G401.6 (cell line): Measurements from ENCODE around the gene SHLD1.
A peak's percentile ranks its signal among the peaks of the same experiment; 100 is the strongest.
"Not testable (repeated sequence)": the region's sequence is repeated elsewhere in the genome, so short reads cannot be mapped to it uniquely, and the experiment has no call there.

Experiments
- FAIRE-seq: peaks from 2 replicates; lab custom pipeline; 2012; peaks lifted over from hg19 to GRCh38; lab: Jason Lieb, UNC

SHLD1 gene

GRCh38 chr20:5749952-5750779 is at the start of gene SHLD1:
TSS of gene SHLD1 (plus strand) at chr20:5750401. CDS start at chr20:5772866, 22,465 bp downstream.
- FAIRE-seq: peak; percentile 71

DNA sequence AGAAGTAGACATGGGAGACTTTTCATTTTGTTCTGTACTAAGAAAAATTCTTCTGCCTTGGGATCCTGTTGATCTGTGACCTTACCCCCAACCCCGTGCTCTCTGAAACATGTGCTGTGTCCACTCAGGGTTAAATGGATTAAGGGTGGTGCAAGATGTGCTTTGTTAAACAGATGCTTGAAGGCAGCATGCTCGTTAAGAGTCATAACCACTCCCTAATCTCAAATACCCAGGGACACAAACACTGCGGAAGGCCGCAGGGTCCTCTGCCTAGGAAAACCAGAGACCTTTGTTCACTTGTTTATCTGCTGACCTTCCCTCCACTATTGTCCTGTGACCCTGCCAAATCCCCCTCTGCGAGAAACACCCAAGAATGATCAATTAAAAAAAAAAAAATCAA is 47.9 kb upstream of the SHLD1 start:
- not testable (repeated sequence) for FAIRE-seq

DNA sequence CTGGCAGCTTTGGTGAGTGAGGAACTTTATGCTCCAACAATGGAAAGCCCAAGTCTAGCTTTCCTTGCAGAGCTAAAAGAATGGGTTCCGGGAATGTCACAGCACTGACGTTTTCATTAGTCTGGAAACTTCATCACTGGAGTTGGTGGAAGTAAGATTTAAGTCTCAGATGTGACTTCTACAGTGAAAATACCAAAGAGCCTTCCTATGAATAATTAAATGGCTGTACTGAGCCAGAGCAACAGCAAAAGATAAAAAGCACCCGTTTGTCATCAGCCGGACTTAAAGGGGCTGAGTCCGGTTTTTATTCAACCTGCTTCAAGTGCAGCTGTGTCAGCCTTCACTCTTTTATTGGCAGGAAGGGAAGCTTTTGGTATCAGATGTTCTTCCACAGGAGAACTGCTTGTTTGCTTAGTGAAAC is 46.5 kb upstream of the SHLD1 start:
- no peak for FAIRE-seq

DNA sequence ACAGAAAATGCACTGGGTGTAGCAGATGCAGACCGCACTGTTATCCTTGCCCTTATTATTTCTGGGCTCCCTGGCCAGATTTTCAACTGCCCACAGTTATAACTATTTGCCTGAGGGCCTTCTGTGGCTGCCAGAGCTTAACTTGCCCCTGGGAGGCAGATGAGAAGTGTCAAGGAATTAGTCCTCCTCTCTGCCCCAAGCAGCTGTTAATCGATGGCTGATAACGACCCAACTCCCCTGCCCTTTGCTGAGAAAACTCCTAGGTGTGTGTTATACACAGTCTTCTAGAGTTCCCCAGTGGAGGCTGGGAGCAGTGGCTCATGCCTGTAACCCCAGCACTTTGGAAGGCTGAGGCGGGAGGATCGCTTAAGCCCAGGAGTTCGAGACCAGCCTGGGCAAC is 44.4 kb upstream of the SHLD1 start:
- FAIRE-seq: no peak

- FAIRE-seq: no peak
Measured at GRCh38 chr20:5706797-5707196, 43.4 kb upstream of the SHLD1 start.

- no peak for FAIRE-seq
Measured at GRCh38 chr20:5710551-5710950, 39.6 kb upstream of the SHLD1 start.

DNA sequence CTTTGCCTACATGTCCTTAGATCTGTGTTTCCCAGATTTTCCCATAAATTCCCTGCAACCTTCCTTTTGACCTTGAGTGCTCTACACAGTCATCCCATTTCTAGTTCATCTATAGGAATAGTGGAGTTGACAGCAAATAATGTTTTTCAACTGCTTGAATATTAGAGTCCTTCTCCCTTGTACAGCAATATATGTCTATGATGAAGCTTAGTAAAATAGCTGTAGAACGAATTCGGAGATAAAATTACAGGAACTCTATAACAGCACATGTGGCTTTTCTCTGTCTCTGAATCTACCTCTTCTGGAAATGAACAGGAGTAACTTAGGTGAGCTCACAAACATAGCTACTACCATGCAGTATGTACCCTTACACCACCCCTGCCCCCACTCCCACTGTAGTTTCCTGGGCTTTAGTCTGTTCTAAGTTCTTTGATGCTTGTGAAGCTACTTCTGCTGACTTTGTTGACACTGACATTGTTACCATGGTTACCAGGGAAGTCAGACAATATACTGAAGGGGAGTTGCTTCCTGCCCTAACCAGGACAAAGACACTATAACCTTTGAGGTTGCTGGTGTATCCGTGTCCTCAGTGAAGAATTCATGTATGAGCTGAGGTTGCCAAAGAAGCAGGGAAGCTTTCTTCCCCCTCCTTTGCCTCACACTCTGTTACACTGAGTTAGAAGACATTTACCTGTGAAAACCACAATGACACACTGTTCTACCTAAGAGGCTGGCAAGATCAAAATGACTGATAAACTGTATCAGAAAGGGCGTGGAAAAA is 35.8 kb upstream of the SHLD1 start:
- FAIRE-seq: no peak

DNA sequence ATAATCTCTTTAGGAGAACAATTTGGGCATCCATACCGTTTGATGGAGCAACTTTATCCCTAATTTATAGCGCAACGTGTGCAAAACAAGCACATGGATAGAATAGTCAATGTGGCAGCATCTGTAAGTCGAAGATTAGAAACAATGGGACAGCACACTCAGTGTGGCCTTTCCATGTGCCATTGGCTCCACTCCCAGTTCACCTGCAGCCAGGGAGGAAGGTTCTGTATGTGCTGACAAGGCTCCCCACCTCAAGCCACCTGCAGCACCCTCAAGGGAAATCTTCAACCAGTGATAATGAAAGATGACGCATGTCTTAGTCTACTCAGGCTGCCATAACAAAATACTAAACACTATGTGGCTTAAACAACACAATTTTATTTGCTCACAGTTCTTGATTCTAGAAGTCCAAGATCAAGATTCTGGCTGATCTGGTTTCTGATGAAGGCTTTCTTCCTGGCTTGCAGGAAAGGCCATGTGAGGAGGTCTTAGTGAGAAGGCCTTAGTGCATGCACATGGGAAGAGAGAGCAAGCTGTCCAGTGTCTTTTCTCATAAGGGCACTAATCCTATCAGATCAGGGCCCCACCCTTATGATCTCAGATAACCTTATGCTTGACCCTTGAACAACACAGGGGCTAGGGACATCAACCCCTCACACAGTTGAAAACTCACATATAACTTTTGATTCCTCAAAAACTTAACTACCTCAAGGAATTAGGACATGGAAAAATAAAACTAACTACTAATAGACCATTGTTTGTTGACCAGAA is 34.9 kb upstream of the SHLD1 start:
- no peak for FAIRE-seq

DNA sequence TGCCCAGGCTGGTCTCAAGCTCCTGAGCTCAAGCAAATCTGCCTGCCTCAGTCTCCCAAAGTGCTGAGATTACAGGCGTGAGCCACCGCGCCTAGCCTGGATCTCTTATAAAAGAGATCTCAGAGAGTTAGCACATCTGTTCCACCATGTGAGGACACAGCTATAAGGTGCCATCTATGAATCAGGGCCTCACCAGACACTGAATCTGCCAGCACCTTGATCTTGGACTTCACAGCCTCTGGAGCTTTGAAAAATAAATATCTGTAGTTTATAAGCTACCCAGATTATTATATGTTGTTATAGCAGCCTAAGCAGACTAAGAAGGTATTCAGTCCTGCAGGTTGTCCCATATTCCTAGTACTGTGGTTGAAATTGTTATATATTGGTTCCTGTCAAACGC is 33.2 kb upstream of the SHLD1 start:
- FAIRE-seq: no peak

- FAIRE-seq: no peak
Measured at GRCh38 chr20:5718896-5719595, 31.2 kb upstream of the SHLD1 start.

- no peak for FAIRE-seq
Measured at GRCh38 chr20:5719861-5720403, 30.3 kb upstream of the SHLD1 start.

- no peak for FAIRE-seq
Measured at GRCh38 chr20:5720696-5721095, 29.5 kb upstream of the SHLD1 start.

- not testable (repeated sequence) for FAIRE-seq
Measured at GRCh38 chr20:5721356-5721755, 28.8 kb upstream of the SHLD1 start.

DNA sequence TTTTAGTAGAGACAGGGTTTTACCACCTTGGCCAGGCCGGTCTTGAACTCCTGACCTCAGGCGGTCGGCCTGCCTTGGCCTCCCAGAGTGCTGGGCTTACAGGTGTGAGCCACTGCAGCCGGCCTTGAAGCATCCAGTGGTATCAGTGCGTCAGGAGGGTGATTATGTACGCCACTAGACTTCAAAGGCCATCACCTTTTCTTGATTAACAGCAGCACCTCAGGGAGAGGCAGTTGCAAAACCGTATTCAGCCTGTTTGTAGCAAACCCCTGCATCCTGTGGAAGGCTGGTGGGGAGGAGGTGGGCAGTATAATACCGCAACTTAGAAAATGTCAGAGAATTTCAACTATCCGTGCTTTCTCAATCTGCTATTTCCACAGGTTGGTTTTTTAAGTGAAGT is 27.3 kb upstream of the SHLD1 start:
- FAIRE-seq: no peak

DNA sequence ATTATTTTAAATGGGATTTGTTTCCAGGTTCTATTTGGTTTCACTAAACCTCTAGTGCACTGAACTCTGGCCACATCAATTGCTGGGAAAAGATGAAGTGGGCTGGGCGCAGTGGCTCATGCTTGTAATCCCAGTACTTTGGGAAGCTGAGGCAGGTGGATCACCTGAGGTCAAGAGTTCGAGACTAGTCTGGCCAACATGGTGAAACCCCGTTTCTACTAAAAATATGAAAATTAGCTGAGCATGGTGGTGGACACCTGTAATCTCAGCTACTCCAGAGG is 25.1 kb upstream of the SHLD1 start:
- not testable (repeated sequence) for FAIRE-seq

DNA sequence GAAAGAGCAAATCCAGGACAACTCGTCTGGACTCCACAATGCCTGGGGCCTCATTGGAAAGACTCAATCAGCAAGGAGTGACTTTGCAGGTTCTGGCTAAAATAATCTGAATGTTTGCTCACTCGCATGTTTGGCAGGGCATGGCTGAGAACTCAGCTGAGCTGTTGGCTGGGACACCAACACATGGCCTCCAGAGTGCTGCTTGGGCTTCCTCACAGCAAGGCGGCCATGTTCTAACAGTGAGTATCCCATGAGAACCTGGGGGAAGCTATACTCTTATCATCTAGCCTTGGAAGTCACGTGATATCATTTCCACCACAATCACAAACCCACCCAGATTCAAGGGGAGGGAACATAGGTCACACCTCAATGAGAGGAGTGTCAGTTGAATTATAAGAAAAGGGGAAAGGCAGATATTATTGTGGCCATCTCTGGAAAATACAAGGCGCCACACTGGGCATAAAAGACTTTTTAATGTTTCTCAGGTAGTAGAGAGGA is 23.1 kb upstream of the SHLD1 start:
- FAIRE-seq: no peak

- no peak for FAIRE-seq
Measured at GRCh38 chr20:5729348-5729747, 20.9 kb upstream of the SHLD1 start.

- no peak for FAIRE-seq
Measured at GRCh38 chr20:5730131-5730530, 20.1 kb upstream of the SHLD1 start.

DNA sequence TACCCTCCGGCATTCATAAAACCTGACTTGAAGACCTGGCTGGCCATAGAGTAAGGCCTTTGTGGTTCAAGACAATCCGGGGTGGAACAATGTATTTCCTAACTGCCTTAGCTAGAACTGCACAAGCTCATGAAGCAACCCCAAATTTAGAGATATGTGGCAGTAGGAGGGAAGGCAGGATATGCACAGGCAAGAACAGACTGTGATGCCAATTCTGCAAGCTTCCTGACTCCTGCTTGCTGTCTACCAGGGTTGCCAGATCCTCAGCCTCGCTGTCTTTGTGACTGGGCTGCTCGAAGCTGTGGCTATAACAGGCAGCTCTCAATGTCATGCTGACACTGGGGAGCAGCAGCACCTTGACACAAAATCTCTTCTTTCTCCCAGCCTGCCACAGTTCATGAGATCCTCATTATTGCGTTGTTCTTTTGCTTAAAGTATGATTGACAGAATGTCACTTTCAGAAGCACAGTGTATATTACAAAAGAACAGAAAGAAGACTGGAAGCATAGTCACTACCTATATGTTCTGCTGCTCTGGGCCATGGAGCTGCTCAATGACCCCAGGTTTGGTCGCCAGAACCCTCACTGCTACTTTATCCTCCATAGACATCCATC is 18.3 kb upstream of the SHLD1 start:
- no peak for FAIRE-seq

GRCh38 chr20:5734602-5735001 is 15.6 kb upstream of the SHLD1 start:
- no peak for FAIRE-seq

GRCh38 chr20:5735845-5736510 is 14.2 kb upstream of the SHLD1 start:
- no peak for FAIRE-seq
